H1 (cell line): Measurements from ENCODE around the gene CAMTA1. TPM values are rescaled to one million over a fixed set of nuclear protein-coding genes. Genes with fewer than 3 reads are reported as not detected.

Experiments
- CTCF ChIA-PET: fragments of 300-600 bp; sonication (Branson Sonifier 250); formaldehyde crosslinking; loops from one replicate; lab custom pipeline; 2021; ENCODE audit not compliant: partially characterized antibody; lab: Charles Lee
- POLR2A ChIA-PET: fragments of 300-600 bp; sonication (Branson Sonifier 250); formaldehyde crosslinking; loops from one replicate; lab custom pipeline; 2021; ENCODE audit warnings: inconsistent platforms; ENCODE audit not compliant: partially characterized antibody; lab: Charles Lee
- DNase-seq, 2 experiments: peaks; one replicate each; pipeline versions ENCODE4 v3.0.0 to v3.0.0-alpha.2; 2010 to 2022; ENCODE audit warnings: low spot score in 2 of 2, low read depth in 1 of 2, mixed read lengths in 1 of 2
- FAIRE-seq: peaks from 2 replicates; lab custom pipeline; 2011; peaks lifted over from hg19 to GRCh38; lab: Jason Lieb, UNC
- H2AFZ ChIP-seq: 2 replicates; pipeline ENCODE4 v1.8.1; 2012; ENCODE audit warnings: low read length, inconsistent platforms
- H2AK5ac ChIP-seq: 2 replicates; pipeline ENCODE4 v1.6.1; 2013; ENCODE audit warnings: low read depth, low read length
- H2BK120ac ChIP-seq: replicated peaks from 2 replicates; pipeline ENCODE3; 2013; ENCODE audit warnings: low read depth, low read length, inconsistent platforms
- H2BK12ac ChIP-seq: 2 replicates; pipeline ENCODE4 v1.6.1; 2013; ENCODE audit warnings: low read depth, low read length
- H2BK15ac ChIP-seq: 2 replicates; pipeline ENCODE4 v1.6.1; 2013; ENCODE audit warnings: low read length
- H2BK20ac ChIP-seq: 2 replicates; pipeline ENCODE4 v1.6.1; 2013; ENCODE audit warnings: low read length
- H2BK5ac ChIP-seq: 2 replicates; pipeline ENCODE4 v1.6.1; 2013; ENCODE audit warnings: low read depth, low read length
- H3K14ac ChIP-seq: 2 replicates; pipeline ENCODE4 v1.6.1; 2013; ENCODE audit warnings: inconsistent platforms; ENCODE audit not compliant: insufficient read length
- H3K18ac ChIP-seq: 2 replicates; pipeline ENCODE4 v1.6.1; 2013; ENCODE audit warnings: low read length; ENCODE audit errors: extremely low read depth
- H3K23ac ChIP-seq: 2 replicates; pipeline ENCODE4 v1.6.1; 2013; ENCODE audit warnings: inconsistent platforms; ENCODE audit not compliant: insufficient read length
- H3K23me2 ChIP-seq: 2 replicates; pipeline ENCODE4 v1.6.1; 2013; ENCODE audit warnings: low read depth, low read length
- H3K27ac ChIP-seq: 2 replicates; pipeline ENCODE4 v1.6.1; 2011; ENCODE audit warnings: low read depth, low read length, inconsistent platforms
- H3K27me3 ChIP-seq, 4 experiments: replicated peaks in 1 of 4; 1 replicate in 1 of 4; 2 replicates in 3 of 4; pipeline versions ENCODE4 v1.6.1 to v1.8.1; 2011 to 2013; ENCODE audit warnings: low read length in 3 of 4, mild to moderate bottlenecking in 3 of 4, inconsistent platforms in 2 of 4, mixed read lengths in 2 of 4, moderate library complexity in 1 of 4; ENCODE audit not compliant: control insufficient read depth in 3 of 4, insufficient read depth in 3 of 4; ENCODE audit errors: extremely low read depth in 1 of 4
- H3K36me3 ChIP-seq, 4 experiments: 2 replicates each; pipeline versions ENCODE4 v1.6.1 to v1.8.1; 2011 to 2013; ENCODE audit warnings: mild to moderate bottlenecking in 4 of 4, low read length in 3 of 4, moderate library complexity in 2 of 4, control low read depth in 1 of 4, inconsistent platforms in 1 of 4; ENCODE audit not compliant: insufficient read depth in 4 of 4, control insufficient read depth in 2 of 4
- H3K4ac ChIP-seq: replicated peaks from 2 replicates; pipeline ENCODE3; 2013; ENCODE audit warnings: low read length, low read depth, mixed read lengths, inconsistent platforms; ENCODE audit not compliant: insufficient read length
- H3K4me1 ChIP-seq, 4 experiments: replicated peaks in 1 of 4; 1 replicate in 1 of 4; 2 replicates in 3 of 4; pipeline versions ENCODE4 v1.6.1 to v1.8.1; 2011 to 2013; ENCODE audit warnings: low read length in 3 of 4, inconsistent platforms in 2 of 4, mixed read lengths in 1 of 4; ENCODE audit not compliant: insufficient read depth in 4 of 4, control insufficient read depth in 3 of 4
- H3K4me2 ChIP-seq, 2 experiments: 2 replicates each; pipeline versions ENCODE4 v1.6.1 to v1.8.1; 2011 to 2013; ENCODE audit warnings: low read depth in 2 of 2, low read length in 2 of 2, control low read depth in 1 of 2, inconsistent platforms in 1 of 2, mild to moderate bottlenecking in 1 of 2; ENCODE audit not compliant: insufficient read depth in 1 of 2
- H3K4me3 ChIP-seq, 4 experiments: fragments of 200-600, 300-600 bp in 1 of 4; sonication (generic), shearing (Covaris generic), sonication (Bioruptor Twin) in 1 of 4; 2 replicates each; pipeline versions ENCODE4 v1.5.1 to v1.8.1; 2011 to 2016; ENCODE audit warnings: low read length in 4 of 4, low read depth in 3 of 4, control low read depth in 2 of 4, inconsistent platforms in 2 of 4, mild to moderate bottlenecking in 2 of 4, mixed read lengths in 1 of 4, moderate library complexity in 1 of 4; ENCODE audit not compliant: insufficient read depth in 2 of 4; ENCODE audit errors: extremely low read depth in 1 of 4
- H3K56ac ChIP-seq: replicated peaks from 2 replicates; pipeline ENCODE3; 2013; ENCODE audit warnings: low read depth, mild to moderate bottlenecking, mixed read lengths, low read length, inconsistent platforms; ENCODE audit not compliant: insufficient read length
- H3K79me1 ChIP-seq: 2 replicates; pipeline ENCODE4 v1.6.1; 2013; ENCODE audit warnings: low read depth, low read length, control low read depth
- H3K79me2 ChIP-seq, 2 experiments: 2 replicates each; pipeline versions ENCODE4 v1.6.1 to v1.8.1; 2012 to 2013; ENCODE audit warnings: low read length in 2 of 2, mild to moderate bottlenecking in 2 of 2, inconsistent platforms in 1 of 2; ENCODE audit not compliant: insufficient read depth in 2 of 2, control insufficient read depth in 1 of 2
- H3K9ac ChIP-seq, 4 experiments: replicated peaks in 1 of 4; 1 replicate in 1 of 4; 2 replicates in 3 of 4; pipeline versions ENCODE4 v1.6.1 to v1.8.1; 2011 to 2013; ENCODE audit warnings: low read depth in 3 of 4, low read length in 3 of 4, control low read depth in 2 of 4, mild to moderate bottlenecking in 2 of 4, moderate library complexity in 2 of 4, inconsistent platforms in 1 of 4; ENCODE audit errors: extremely low read depth in 1 of 4
- H3K9me3 ChIP-seq, 2 experiments: 2 replicates each; pipeline versions ENCODE4 v1.6.1 to v1.8.1; 2012 to 2013; ENCODE audit warnings: mild to moderate bottlenecking in 2 of 2, moderate library complexity in 2 of 2, control low read depth in 1 of 2, inconsistent platforms in 1 of 2, low read depth in 1 of 2, low read length in 1 of 2, mixed read lengths in 1 of 2; ENCODE audit not compliant: insufficient read depth in 2 of 2
- H4K20me1 ChIP-seq, 2 experiments: replicated peaks in 1 of 2; 2 replicates each; pipeline versions ENCODE3 to v1.8.1; 2011 to 2013; ENCODE audit warnings: inconsistent platforms in 2 of 2, low read length in 2 of 2, mild to moderate bottlenecking in 1 of 2; ENCODE audit not compliant: insufficient read depth in 2 of 2, control insufficient read depth in 1 of 2
- H4K5ac ChIP-seq: 2 replicates; pipeline ENCODE4 v1.6.1; 2013; ENCODE audit warnings: low read length, low read depth, mixed read lengths, inconsistent platforms; ENCODE audit not compliant: insufficient read length
- H4K8ac ChIP-seq: 2 replicates; pipeline ENCODE4 v1.8.0; 2013; ENCODE audit warnings: mild to moderate bottlenecking, moderate library complexity, low read length, inconsistent platforms; ENCODE audit not compliant: insufficient read depth; ENCODE audit errors: extremely low read depth
- H4K91ac ChIP-seq: replicated peaks from 2 replicates; pipeline ENCODE3; 2013; ENCODE audit warnings: low read length, mixed read lengths, inconsistent platforms; ENCODE audit not compliant: insufficient read length
- ATF2 ChIP-seq: IDR thresholded peaks from 2 replicates; pipeline ENCODE4 v1.6.1; 2012; ENCODE audit warnings: low read length, inconsistent platforms
- BCL11A ChIP-seq, 2 experiments: IDR thresholded peaks; one replicate each; pipeline ENCODE4 v1.6.1; 2011; ENCODE audit warnings: low read depth in 2 of 2, low read length in 2 of 2, mild to moderate bottlenecking in 2 of 2
- CEBPB ChIP-seq: IDR thresholded peaks from 2 replicates; pipeline ENCODE4 v1.6.1; 2012; ENCODE audit warnings: low read depth, low read length
- CHD1 ChIP-seq: IDR thresholded peaks from 2 replicates; pipeline ENCODE4 v1.6.1; 2012; ENCODE audit warnings: low read depth, low read length, improper control_type of control experiment
- KDM1A ChIP-seq: fragments of 200-600, 300-600 bp; sonication (generic); IDR thresholded peaks from 2 replicates; pipeline ENCODE4 v1.7.1; 2016; ENCODE audit warnings: mild to moderate bottlenecking, low read length, borderline replicate concordance
- NRF1 ChIP-seq: IDR thresholded peaks from 2 replicates; pipeline ENCODE4 v1.6.1; 2011; ENCODE audit warnings: mild to moderate bottlenecking, low read depth, low read length, improper control_type of control experiment
- POLR2A ChIP-seq, 2 experiments: IDR thresholded peaks; 1 replicate in 1 of 2; 2 replicates in 1 of 2; pipeline ENCODE4 v1.6.1; 2011; ENCODE audit warnings: low read depth in 2 of 2, low read length in 2 of 2, mild to moderate bottlenecking in 2 of 2; ENCODE audit errors: control extremely low read depth in 1 of 2
- RAD21 ChIP-seq, 2 experiments: IDR thresholded peaks in 1 of 2; conservative IDR thresholded peaks in 1 of 2; 2 replicates each; pipeline ENCODE4 v1.6.1; 2011; ENCODE audit warnings: low read depth in 2 of 2, low read length in 2 of 2, improper control_type of control experiment in 1 of 2, inconsistent platforms in 1 of 2, mild to moderate bottlenecking in 1 of 2, moderate library complexity in 1 of 2
- TAF1 ChIP-seq: IDR thresholded peaks from 2 replicates; pipeline ENCODE4 v1.6.1; 2011; ENCODE audit warnings: mild to moderate bottlenecking, low read depth, low read length
- WGBS, 2 experiments: shearing (Covaris generic) in 1 of 2; methylation state at CpG; one replicate each; pipeline versions ENCODE4 v1.1.6 to v1.1.7; 2013 to 2015; ENCODE audit warnings: low lambda C conversion rate in 2 of 2, mixed read lengths in 2 of 2, inconsistent platforms in 1 of 2, low coverage in 1 of 2, missing lambda C conversion rate in 1 of 2; ENCODE audit not compliant: insufficient replicate concordance in 2 of 2, insufficient coverage in 1 of 2, insufficient read length in 1 of 2; ENCODE audit errors: extremely low coverage in 1 of 2, missing lambda C conversion rate in 1 of 2; 5-methylcytosine and 5-hydroxymethylcytosine counted together
- polyA plus RNA-seq, 7 experiments: library from polyadenylated mRNA; depleted of rRNA in 3 of 7; stranded (reverse) in 5 of 7; unstranded in 2 of 7; fragments of >200 nt in 5 of 7; fragments of 200-250 nt in 2 of 7; gene quantifications; 1 replicate in 5 of 7; 2 replicates in 1 of 7; 4 replicates in 1 of 7; pipeline versions ENCODE4 v1.2.1 to v1.2.3, GENCODE V29; 2011 to 2013; ENCODE audit warnings: missing spikeins in 2 of 7, mixed read lengths in 2 of 7
- total RNA-seq: library from RNA; stranded (reverse); fragmentation: NEBNext Ultra II Directional; extraction: Animal tissue kit (Norgen Biotek cat#: 25700); gene quantifications from 2 replicates; pipeline ENCODE4 v1.2.1, GENCODE V29; 2021
- TF ChIP-seq, protein P1 (sequence below): IDR thresholded peaks from 2 replicates; pipeline ENCODE4 v1.6.1; 2011; ENCODE audit warnings: low read depth, mild to moderate bottlenecking, low read length; ENCODE audit not compliant: insufficient read depth

Gene CAMTA1
- total and polyA plus RNA-seq, 2 of the 8 experiments (the other 6 are each of a cell fraction or from before 2014, with no cell fraction given) = 65.0 to 119 TPM

- no peak overlapping the region for H2AK5ac ChIP-seq
- no peak overlapping the region for H4K91ac ChIP-seq
- H2BK120ac ChIP-seq = no peak overlapping the region
- no peaks in the 10 kb centered on the region for H3K23me2 ChIP-seq
- H2BK5ac ChIP-seq = no peak overlapping the region
- no peaks in the 10 kb centered on the region for H4K20me1 ChIP-seq
- no peak for DNase-seq
- H3K18ac ChIP-seq = no peak overlapping the region
- H3K79me1 ChIP-seq = no peaks in the 10 kb centered on the region
- H4K8ac ChIP-seq = no peak overlapping the region
- H3K4me1 ChIP-seq = peaks cover 2 to 7% (median 5%) of the 10 kb centered on the region in 4 experiments; a peak in 6 of 7 replicates
- H3K14ac ChIP-seq = no peak overlapping the region
- FAIRE-seq = no peak
- no peaks in the 10 kb centered on the region for H3K27me3 ChIP-seq
- no peak overlapping the region for H3K4ac ChIP-seq
- H2BK15ac ChIP-seq = no peak overlapping the region
- H4K5ac ChIP-seq = no peak overlapping the region
- no peaks in the 10 kb centered on the region for H3K79me2 ChIP-seq
- no peak overlapping the region for H3K23ac ChIP-seq
- CTCF ChIA-PET = interaction anchor here (1.0 to 5.0 kb wide), 5 partner anchors 11 to 435 kb away, joined by 3 to 24 read pairs (median 6); no protein-coding TSS in a partner anchor
- no peak overlapping the region for H2BK20ac ChIP-seq
- no peaks in the 10 kb centered on the region for H3K36me3 ChIP-seq
- no peak overlapping the region for H2AFZ ChIP-seq
- no peak for TF ChIP-seq CEBPB
- TF ChIP-seq ATF2 = no peak
- no peak for TF ChIP-seq RAD21 (IDR thresholded peaks at IDR 0.05 in 1 of 2, conservative IDR thresholded peaks at IDR 0.05 in 1 of 2; ENCODE audit: low read depth in 2 of 2, low read length in 2 of 2)
- TF ChIP-seq TAF1 = no peak
- TF ChIP-seq POLR2A (IDR thresholded peaks at IDR 0.05; ENCODE audit: control extremely low read depth in 1 of 2, low read depth in 2 of 2, low read length in 2 of 2) = no peak
- no peak for TF ChIP-seq NRF1
- no peak for TF ChIP-seq CHD1
- no peak for TF ChIP-seq BCL11A (IDR thresholded peaks at IDR 0.05; ENCODE audit: low read depth in 2 of 2, low read length in 2 of 2)
- TF ChIP-seq KDM1A = no peak
- TF ChIP-seq, protein P1, sequence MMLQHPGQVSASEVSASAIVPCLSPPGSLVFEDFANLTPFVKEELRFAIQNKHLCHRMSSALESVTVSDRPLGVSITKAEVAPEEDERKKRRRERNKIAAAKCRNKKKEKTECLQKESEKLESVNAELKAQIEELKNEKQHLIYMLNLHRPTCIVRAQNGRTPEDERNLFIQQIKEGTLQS = no peak
- no peak overlapping the region for H3K9ac ChIP-seq
- no peaks in the 10 kb centered on the region for H3K9me3 ChIP-seq
- 93% methylated on average over 7 of the region's 7 CpGs; no CpG with 5 or more reads in 1 of the 2 experiments for WGBS, 2 experiments
- no peak overlapping the region for H3K4me3 ChIP-seq
- no peak overlapping the region for H3K56ac ChIP-seq
- H3K27ac ChIP-seq = no peak overlapping the region
- no peak overlapping the region for H2BK12ac ChIP-seq
- POLR2A ChIA-PET = no interaction called here
- no peak overlapping the region for H3K4me2 ChIP-seq
These were observed 239.8 kb downstream of the CAMTA1 start for GRCh38 chr1:7025013-7025412.
